Astrocyte of the hippocampus (primary cell): ENCODE results near the gene SRGAP2C.
"Not testable (repeated sequence)": the region's sequence is repeated elsewhere in the genome, so short reads cannot be mapped to it uniquely, and the experiment has no call there.

ENCODE experiments used
- DNase-seq: peaks from one replicate; pipeline ENCODE4 v3.0.0; 2011; ENCODE audit warnings: low read depth, low spot score

Gene SRGAP2C

GRCh38 chr1:121418369-121419049 is 233.7 kb downstream of the SRGAP2C start:
- peak; percentile 10 for DNase-seq

GRCh38 chr1:121419050-121419615 is 234.4 kb downstream of the SRGAP2C start:
- DNase-seq = not testable (repeated sequence)

- not testable (repeated sequence) for DNase-seq
Observed at GRCh38 chr1:121421490-121421889, 236.7 kb downstream of the SRGAP2C start.

- DNase-seq = not testable (repeated sequence)
Observed at GRCh38 chr1:121423956-121424355, 239.2 kb downstream of the SRGAP2C start.

- not testable (repeated sequence) for DNase-seq
Observed at GRCh38 chr1:121433517-121433916, 248.7 kb downstream of the SRGAP2C start.

GRCh38 chr1:121438862-121439261 is 254.1 kb downstream of the SRGAP2C start:
- DNase-seq = not testable (repeated sequence)

- DNase-seq = no peak
Observed at GRCh38 chr1:121440993-121441392, 256.2 kb downstream of the SRGAP2C start.
